ENCODE measurements around the gene UTP14A.

UTP14A gene

GRCh38 chrX:129965166-129965565 is 59.2 kb downstream of the UTP14A start:
- H3K4me3 ChIP-seq (replicated peaks in 1 of 2; ENCODE audit: low read depth in 2 of 2, low read length in 2 of 2): no peak overlapping the region
- no peak for TF ChIP-seq CTCF (IDR thresholded peaks at IDR 0.05; ENCODE audit: low read depth, low read length)
- DNase-seq (ENCODE audit: low read depth in 2 of 2): no peak

GRCh38 chrX:129968968-129969367 is 63.0 kb downstream of the UTP14A start:
- DNase-seq (ENCODE audit: low read depth in 2 of 2): no peak
- H3K4me3 ChIP-seq (replicated peaks in 1 of 2; ENCODE audit: low read depth in 2 of 2, low read length in 2 of 2): no peak overlapping the region
- TF ChIP-seq CTCF (IDR thresholded peaks at IDR 0.05; ENCODE audit: low read depth, low read length): no peak

GRCh38 chrX:129976441-129976840 is 70.5 kb downstream of the UTP14A start:
- TF ChIP-seq CTCF (IDR thresholded peaks at IDR 0.05; ENCODE audit: low read depth, low read length): no peak
- no peak for DNase-seq (ENCODE audit: low read depth in 2 of 2)
- H3K4me3 ChIP-seq (replicated peaks in 1 of 2; ENCODE audit: low read depth in 2 of 2, low read length in 2 of 2): no peak overlapping the region

Measured in cardiac fibroblast (primary cell).